NT2/D1 (cell line): ENCODE data around the gene ASB6.

ENCODE experiments used
- DNase-seq: peaks from one replicate; pipeline ENCODE4 v3.0.0-alpha.2; 2011; ENCODE audit warnings: low read depth, low spot score
- H3K27me3 ChIP-seq: 2 replicates; pipeline ENCODE4 v1.6.0; 2011; ENCODE audit warnings: mild to moderate bottlenecking; ENCODE audit not compliant: insufficient read length, insufficient read depth
- H3K36me3 ChIP-seq: 2 replicates; pipeline ENCODE4 v1.6.1; 2011; ENCODE audit warnings: mild to moderate bottlenecking, low read length, mixed read lengths; ENCODE audit not compliant: insufficient read depth, insufficient read length
- H3K4me1 ChIP-seq: 2 replicates; pipeline ENCODE4 v1.5.1; 2011; ENCODE audit not compliant: insufficient read depth, insufficient read length
- H3K4me3 ChIP-seq: 2 replicates; pipeline ENCODE4 v1.5.1; 2011; ENCODE audit warnings: low read depth; ENCODE audit not compliant: insufficient read length
- H3K9ac ChIP-seq: 2 replicates; pipeline ENCODE4 v1.6.0; 2011; ENCODE audit warnings: low read depth; ENCODE audit not compliant: insufficient read length
- H3K9me3 ChIP-seq: 2 replicates; pipeline ENCODE4 v1.5.1; 2011; ENCODE audit warnings: mild to moderate bottlenecking, low read length; ENCODE audit not compliant: insufficient read depth
- SUZ12 ChIP-seq: IDR thresholded peaks from 2 replicates; pipeline ENCODE4 v1.6.1; 2011; ENCODE audit not compliant: insufficient read length, insufficient read depth; ENCODE audit errors: extremely low read depth
- YY1 ChIP-seq: IDR thresholded peaks from 2 replicates; pipeline ENCODE4 v1.6.1; 2011; ENCODE audit not compliant: insufficient read length, insufficient read depth
- ZNF274 ChIP-seq: IDR thresholded peaks from 2 replicates; pipeline ENCODE4 v1.6.1; 2011; ENCODE audit warnings: mild to moderate bottlenecking, low read depth, low read length

ASB6 gene

GRCh38 chr9:129620669-129621295 lies 21.2 kb downstream of the ASB6 start, which contains the start of gene C9orf50:
Gene C9orf50 (minus strand): TSS chr9:129621101. CDS start chr9:129620574, 527 bp downstream.
- TF ChIP-seq SUZ12 (no peak), YY1 (no peak), ZNF274 (no peak)
- Histone ChIP-seq H3K9me3 (no peaks in the 10 kb centered on the region), H3K4me3 (peak within 1 kb of the TSS; percentile 55), H3K36me3 (no peaks in the 10 kb centered on the region), H3K27me3 (peaks cover 32% of the 10 kb centered on the region), H3K9ac (peak within 1 kb of the TSS; percentile 69), H3K4me1 (peaks cover 8% of the 10 kb centered on the region)
- DNase-seq: no peak

- Histone ChIP-seq H3K9me3 (no peaks in the 10 kb centered on the region), H3K4me1 (peaks cover 15% of the 10 kb centered on the region), H3K27me3 (peaks cover 32% of the 10 kb centered on the region), H3K4me3 (peak overlapping the region; percentile 55), H3K36me3 (no peaks in the 10 kb centered on the region), H3K9ac (peak overlapping the region; percentile 69)
- no peak for DNase-seq
- no peak for TF ChIP-seq SUZ12
Observed at GRCh38 chr9:129619787-129620668, 21.9 kb downstream of the ASB6 start.

- Histone ChIP-seq H3K4me3 (no peak overlapping the region), H3K36me3 (no peaks in the 10 kb centered on the region), H3K27me3 (peaks cover 32% of the 10 kb centered on the region), H3K9me3 (no peaks in the 10 kb centered on the region), H3K4me1 (peaks cover 30% of the 10 kb centered on the region), H3K9ac (no peak overlapping the region)
- TF ChIP-seq SUZ12: no peak
- TF ChIP-seq YY1: no peak
- TF ChIP-seq ZNF274: no peak
- no peak for DNase-seq
Observed at GRCh38 chr9:129617167-129617566, 24.8 kb downstream of the ASB6 start.

GRCh38 chr9:129615407-129616285 lies 26.3 kb downstream of the ASB6 start:
- peaks cover 30% of the 10 kb centered on the region for H3K4me1 ChIP-seq
- TF ChIP-seq YY1 (no peak), ZNF274 (no peak), SUZ12 (no peak)
- peaks cover 18% of the 10 kb centered on the region for H3K27me3 ChIP-seq
- DNase-seq: no peak
- no peaks in the 10 kb centered on the region for H3K9me3 ChIP-seq
- no peaks in the 10 kb centered on the region for H3K36me3 ChIP-seq
- no peak overlapping the region for H3K4me3 ChIP-seq
- no peak overlapping the region for H3K9ac ChIP-seq

GRCh38 chr9:129614932-129615331 lies 27.0 kb downstream of the ASB6 start:
- TF ChIP-seq YY1 (no peak), ZNF274 (no peak), SUZ12 (no peak)

GRCh38 chr9:129613520-129614175 lies 28.3 kb downstream of the ASB6 start:
- H3K4me1 ChIP-seq: peaks cover 34% of the 10 kb centered on the region
- peak overlapping the region; percentile 50 for H3K9ac ChIP-seq
- no peak overlapping the region for H3K4me3 ChIP-seq
- H3K9me3 ChIP-seq: no peaks in the 10 kb centered on the region
- H3K36me3 ChIP-seq: no peaks in the 10 kb centered on the region
- TF ChIP-seq ZNF274 (no peak), SUZ12 (no peak), YY1 (no peak)
- no peaks in the 10 kb centered on the region for H3K27me3 ChIP-seq
- no peak for DNase-seq

More at GRCh38 chr9:129614932-129615331, 27.0 kb downstream of the ASB6 start:
- DNase-seq: no peak
- Histone ChIP-seq H3K36me3 (no peaks in the 10 kb centered on the region), H3K9me3 (no peaks in the 10 kb centered on the region), H3K4me3 (no peak overlapping the region), H3K9ac (no peak overlapping the region), H3K27me3 (peaks cover 11% of the 10 kb centered on the region), H3K4me1 (peaks cover 30% of the 10 kb centered on the region)
